AG10803 (cell line): Measurements from ENCODE around the gene NOSIP.

Experiments used
- DNase-seq: peaks from one replicate; pipeline ENCODE4 v3.0.0; 2010; ENCODE audit warnings: low read depth
- H3K4me3 ChIP-seq: 2 replicates; pipeline ENCODE4 v1.5.1; 2011; ENCODE audit warnings: mild to moderate bottlenecking, low read length, control low read depth
- CTCF ChIP-seq: conservative IDR thresholded peaks from 2 replicates; pipeline ENCODE4 v1.5.1; 2011; ENCODE audit warnings: mild to moderate bottlenecking, low read length, control low read depth, inconsistent platforms

Gene NOSIP

GRCh38 chr19:49570997-49571676 lies 9.2 kb downstream of the NOSIP start:
- no peak overlapping the region for H3K4me3 ChIP-seq
- DNase-seq: no peak
- TF ChIP-seq CTCF: no peak

- peak; percentile 81 for DNase-seq
- no peak overlapping the region for H3K4me3 ChIP-seq
- peak; percentile 100 for TF ChIP-seq CTCF
These were observed 10.1 kb downstream of the NOSIP start for GRCh38 chr19:49570138-49570856.

GRCh38 chr19:49567861-49568441 lies 12.4 kb downstream of the NOSIP start:
- no peak overlapping the region for H3K4me3 ChIP-seq
- DNase-seq: peak; percentile 67

GRCh38 chr19:49566302-49566701 lies 14.1 kb downstream of the NOSIP start:
- TF ChIP-seq CTCF: no peak
- DNase-seq: no peak

More at GRCh38 chr19:49567861-49568441, 12.4 kb downstream of the NOSIP start:
- no peak for TF ChIP-seq CTCF

GRCh38 chr19:49565261-49565660 lies 15.1 kb downstream of the NOSIP start:
- DNase-seq: no peak
- no peak overlapping the region for H3K4me3 ChIP-seq
- no peak for TF ChIP-seq CTCF

More at GRCh38 chr19:49566302-49566701, 14.1 kb downstream of the NOSIP start:
- no peak overlapping the region for H3K4me3 ChIP-seq

- no peak overlapping the region for H3K4me3 ChIP-seq
- DNase-seq: no peak
- no peak for TF ChIP-seq CTCF
These were observed 15.7 kb downstream of the NOSIP start for GRCh38 chr19:49564616-49565045.

- no peak overlapping the region for H3K4me3 ChIP-seq
- DNase-seq: no peak
- TF ChIP-seq CTCF: no peak
These were observed 19.9 kb downstream of the NOSIP start for GRCh38 chr19:49560358-49560900.
